GM18907 (cell line): ENCODE measurements around the gene ERN1.
A peak's percentile ranks its signal among the peaks of the same experiment; 100 is the strongest.

ENCODE experiments used
- ATAC-seq: cut with Tn5 transposase; IDR thresholded peaks from one replicate; pipeline ENCODE4 v1.9.1; 2021; ENCODE audit warnings: mild to moderate bottlenecking, moderate library complexity; ENCODE audit not compliant: unreplicated experiment

ERN1 gene

GRCh38 chr17:64139542-64139941 is 9.6 kb upstream of the ERN1 start:
- no peak for ATAC-seq

- ATAC-seq: no peak
These were observed 8.5 kb upstream of the ERN1 start for GRCh38 chr17:64138441-64138840.

- no peak for ATAC-seq
These were observed 5.1 kb upstream of the ERN1 start for GRCh38 chr17:64135000-64135399.

- ATAC-seq: no peak
These were observed 4.4 kb upstream of the ERN1 start for GRCh38 chr17:64134216-64134970.

- no peak for ATAC-seq
These were observed 3.7 kb upstream of the ERN1 start for GRCh38 chr17:64133546-64134215.

GRCh38 chr17:64131606-64132270 is 1.8 kb upstream of the ERN1 start:
- ATAC-seq: no peak

- ATAC-seq: no peak
These were observed 636 bp upstream of the ERN1 start for GRCh38 chr17:64130559-64131001.

- ATAC-seq: peak; percentile 15
These were observed 504 bp downstream of the ERN1 start for GRCh38 chr17:64129515-64129764.

- no peak for ATAC-seq
These were observed 993 bp downstream of the ERN1 start for GRCh38 chr17:64128787-64129514.

- no peak for ATAC-seq
These were observed 3.0 kb downstream of the ERN1 start for GRCh38 chr17:64126918-64127317.

GRCh38 chr17:64125937-64126336 is 4.0 kb downstream of the ERN1 start:
- ATAC-seq: no peak

- no peak for ATAC-seq
These were observed 5.3 kb downstream of the ERN1 start for GRCh38 chr17:64124609-64125008.

- ATAC-seq: no peak
These were observed 6.8 kb downstream of the ERN1 start for GRCh38 chr17:64123114-64123513.

GRCh38 chr17:64120972-64121786 is 8.8 kb downstream of the ERN1 start:
- ATAC-seq: peak; percentile 62

- ATAC-seq: no peak
These were observed 9.7 kb downstream of the ERN1 start for GRCh38 chr17:64120159-64120810.

GRCh38 chr17:64117981-64118979 is 11.7 kb downstream of the ERN1 start:
- ATAC-seq: no peak

GRCh38 chr17:64115822-64116534 is 14.0 kb downstream of the ERN1 start:
- no peak for ATAC-seq

GRCh38 chr17:64115043-64115698 is 14.8 kb downstream of the ERN1 start:
- no peak for ATAC-seq
